Activated CD8-positive, alpha-beta memory T cell treated with anti-CD3 and anti-CD28 coated beads, Interleukin-2, amount 10 ng/mL, durations not matched to agents 7 days and 5 days (primary cell): ENCODE data around the gene FBXO8. TPM values are rescaled to one million over a fixed set of nuclear protein-coding genes. Genes with fewer than 3 reads are reported as not detected.

Experiments
- ATAC-seq: fragments of 150-1000 bp; cut with Tn5 transposase; one replicate; pipeline ENCODE4 v1.10.0; 2021; ENCODE audit warnings: moderate library complexity
- CTCF ChIA-PET: fragments of 350-600 bp; sonication (Branson Sonifier 250); formaldehyde crosslinking; loops from one replicate; lab custom pipeline; 2021; ENCODE audit warnings: antibody characterized with exemption; lab: Charles Lee
- DNase-seq: peaks from one replicate; pipeline ENCODE4 v3.0.0-alpha.2; 2020
- H3K27ac Mint-ChIP-seq: one replicate; pipeline ENCODE4 v1.8.0; 2021; ENCODE audit warnings: mild to moderate bottlenecking, mixed read lengths
- H3K27me3 Mint-ChIP-seq: one replicate; pipeline ENCODE4 v1.8.0; 2021; ENCODE audit warnings: mixed read lengths
- H3K36me3 Mint-ChIP-seq: one replicate; pipeline ENCODE4 v1.8.0; 2021; ENCODE audit warnings: mild to moderate bottlenecking, mixed read lengths
- H3K4me1 Mint-ChIP-seq: one replicate; pipeline ENCODE4 v1.8.0; 2021; ENCODE audit warnings: mixed read lengths
- H3K4me3 Mint-ChIP-seq: one replicate; pipeline ENCODE4 v1.8.0; 2021; ENCODE audit warnings: mild to moderate bottlenecking, moderate library complexity, mixed read lengths
- H3K9me3 Mint-ChIP-seq: one replicate; pipeline ENCODE4 v1.8.0; 2022; ENCODE audit warnings: low read depth, mixed read lengths
- total RNA-seq, 2 experiments: library from RNA; stranded (reverse); gene quantifications; one replicate each; pipeline ENCODE4 v1.2.3, GENCODE V29; 2021

The FBXO8 gene
- total RNA-seq, 2 experiments from 2014 or later: 14.5 to 16.8 TPM

- CTCF ChIA-PET: no interaction called here
- H3K27me3 Mint-ChIP-seq: peaks cover 60% of the 10 kb centered on the region
- H3K36me3 Mint-ChIP-seq: no peaks in the 10 kb centered on the region
- DNase-seq (no peak), ATAC-seq (no peak)
- H3K4me1 Mint-ChIP-seq: peaks cover 6% of the 10 kb centered on the region
- H3K27ac Mint-ChIP-seq: no peak overlapping the region
- no peak overlapping the region for H3K4me3 Mint-ChIP-seq
- no peaks in the 10 kb centered on the region for H3K9me3 Mint-ChIP-seq
Measured at GRCh38 chr4:174207367-174207766, 76.1 kb downstream of the FBXO8 start.

GRCh38 chr4:174204164-174204831, 79.2 kb downstream of the FBXO8 start:
- H3K36me3 Mint-ChIP-seq: no peaks in the 10 kb centered on the region

GRCh38 chr4:174201871-174202270, 81.6 kb downstream of the FBXO8 start:
- H3K9me3 Mint-ChIP-seq: no peaks in the 10 kb centered on the region
- CTCF ChIA-PET: no interaction called here
- H3K4me3 Mint-ChIP-seq: no peak overlapping the region
- H3K4me1 Mint-ChIP-seq: no peaks in the 10 kb centered on the region
- DNase-seq (no peak), ATAC-seq (no peak)
- H3K36me3 Mint-ChIP-seq: no peaks in the 10 kb centered on the region
- H3K27me3 Mint-ChIP-seq: peaks cover 25% of the 10 kb centered on the region
- no peak overlapping the region for H3K27ac Mint-ChIP-seq

More at GRCh38 chr4:174204164-174204831, 79.2 kb downstream of the FBXO8 start:
- H3K9me3 Mint-ChIP-seq: no peaks in the 10 kb centered on the region
- H3K27ac Mint-ChIP-seq: no peak overlapping the region
- H3K4me1 Mint-ChIP-seq: no peaks in the 10 kb centered on the region
- peaks cover 37% of the 10 kb centered on the region for H3K27me3 Mint-ChIP-seq
- ATAC-seq (no peak), DNase-seq (no peak)
- H3K4me3 Mint-ChIP-seq: no peak overlapping the region
- CTCF ChIA-PET: interaction anchor here (0.7 kb wide), 1 partner anchor 84 kb away, joined by 3 read pairs; no protein-coding TSS in a partner anchor

GRCh38 chr4:174199735-174200134, 83.7 kb downstream of the FBXO8 start:
- Mint-ChIP-seq H3K27me3 (peaks cover 34% of the 10 kb centered on the region), H3K27ac (no peak overlapping the region), H3K4me1 (no peaks in the 10 kb centered on the region), H3K36me3 (no peaks in the 10 kb centered on the region), H3K4me3 (no peak overlapping the region), H3K9me3 (no peaks in the 10 kb centered on the region)
- CTCF ChIA-PET: no interaction called here
- ATAC-seq (no peak), DNase-seq (no peak)

GRCh38 chr4:174198828-174199227, 84.6 kb downstream of the FBXO8 start:
- Mint-ChIP-seq H3K27me3 (peaks cover 32% of the 10 kb centered on the region), H3K36me3 (no peaks in the 10 kb centered on the region)
- CTCF ChIA-PET: interaction anchor here (1.3 kb wide), 1 partner anchor 13 kb away, joined by 3 read pairs; no protein-coding TSS in a partner anchor

GRCh38 chr4:174198396-174198795, 85.1 kb downstream of the FBXO8 start:
- Mint-ChIP-seq H3K27me3 (peaks cover 31% of the 10 kb centered on the region), H3K9me3 (no peaks in the 10 kb centered on the region), H3K4me3 (no peak overlapping the region), H3K27ac (no peak overlapping the region), H3K4me1 (no peaks in the 10 kb centered on the region), H3K36me3 (no peaks in the 10 kb centered on the region)
- CTCF ChIA-PET: interaction anchor here (1.3 kb wide), 1 partner anchor 14 kb away, joined by 3 read pairs; no protein-coding TSS in a partner anchor
- ATAC-seq (no peak), DNase-seq (no peak)

More at GRCh38 chr4:174198828-174199227, 84.6 kb downstream of the FBXO8 start:
- ATAC-seq (no peak), DNase-seq (no peak)
- H3K4me1 Mint-ChIP-seq: no peaks in the 10 kb centered on the region
- no peaks in the 10 kb centered on the region for H3K9me3 Mint-ChIP-seq
- no peak overlapping the region for H3K4me3 Mint-ChIP-seq
- no peak overlapping the region for H3K27ac Mint-ChIP-seq

GRCh38 chr4:174193438-174194374, 89.8 kb downstream of the FBXO8 start:
- H3K4me3 Mint-ChIP-seq: no peak overlapping the region

GRCh38 chr4:174192943-174193342, 90.5 kb downstream of the FBXO8 start:
- Mint-ChIP-seq H3K4me1 (no peaks in the 10 kb centered on the region), H3K4me3 (no peak overlapping the region), H3K27me3 (peaks cover 26% of the 10 kb centered on the region), H3K27ac (no peak overlapping the region), H3K9me3 (no peaks in the 10 kb centered on the region), H3K36me3 (no peaks in the 10 kb centered on the region)
- no peak for DNase-seq
- ATAC-seq: no peak
- CTCF ChIA-PET: no interaction called here

More at GRCh38 chr4:174193438-174194374, 89.8 kb downstream of the FBXO8 start:
- DNase-seq (no peak), ATAC-seq (no peak)
- no peak overlapping the region for H3K27ac Mint-ChIP-seq
- H3K4me1 Mint-ChIP-seq: no peaks in the 10 kb centered on the region
- no peaks in the 10 kb centered on the region for H3K36me3 Mint-ChIP-seq
- H3K27me3 Mint-ChIP-seq: peaks cover 28% of the 10 kb centered on the region
- CTCF ChIA-PET: no interaction called here
- no peaks in the 10 kb centered on the region for H3K9me3 Mint-ChIP-seq

GRCh38 chr4:174190832-174191500, 92.5 kb downstream of the FBXO8 start:
- Mint-ChIP-seq H3K4me3 (no peak overlapping the region), H3K27me3 (peaks cover 29% of the 10 kb centered on the region), H3K27ac (no peak overlapping the region), H3K9me3 (no peaks in the 10 kb centered on the region), H3K4me1 (no peaks in the 10 kb centered on the region), H3K36me3 (no peaks in the 10 kb centered on the region)
- CTCF ChIA-PET: no interaction called here
- DNase-seq (no peak), ATAC-seq (no peak)

GRCh38 chr4:174189392-174190015, 94.0 kb downstream of the FBXO8 start:
- Mint-ChIP-seq H3K27ac (no peak overlapping the region), H3K36me3 (no peaks in the 10 kb centered on the region), H3K27me3 (peaks cover 21% of the 10 kb centered on the region), H3K9me3 (no peaks in the 10 kb centered on the region), H3K4me3 (no peak overlapping the region), H3K4me1 (no peaks in the 10 kb centered on the region)
- DNase-seq (no peak), ATAC-seq (no peak)
- CTCF ChIA-PET: no interaction called here
